H1 (cell line): Measurements from ENCODE around the gene AOPEP. TPM values are rescaled to one million over a fixed set of nuclear protein-coding genes. Genes with fewer than 3 reads are reported as not detected.

Source experiments
- CHD7 ChIP-seq: fragments of 300-600 bp; sonication (generic); IDR thresholded peaks from 2 replicates; pipeline ENCODE4 v1.7.1; 2012; ENCODE audit warnings: low read length, moderate library complexity, mild to moderate bottlenecking, inconsistent platforms; ENCODE audit not compliant: insufficient replicate concordance
- CTCF ChIP-seq, 3 experiments: IDR thresholded peaks; 1 replicate in 2 of 3; 2 replicates in 1 of 3; pipeline versions ENCODE4 v1.5.1 to v1.6.1; 2011; ENCODE audit warnings: low read length in 3 of 3, mild to moderate bottlenecking in 3 of 3, inconsistent platforms in 2 of 3, low read depth in 1 of 3, moderate library complexity in 1 of 3; ENCODE audit not compliant: insufficient read depth in 1 of 3; ENCODE audit errors: control extremely low read depth in 1 of 3
- E2F6 ChIP-seq: IDR thresholded peaks from 2 replicates; pipeline ENCODE4 v1.6.1; 2012; ENCODE audit warnings: inconsistent platforms
- PHF8 ChIP-seq: fragments of 200-600 bp; sonication (generic); conservative IDR thresholded peaks from 2 replicates; pipeline ENCODE4 v1.7.1; 2012; ENCODE audit warnings: low read depth, mild to moderate bottlenecking, inconsistent platforms, low read length, moderate library complexity
- SIN3A ChIP-seq, 2 experiments: IDR thresholded peaks in 1 of 2; conservative IDR thresholded peaks in 1 of 2; 2 replicates each; pipeline ENCODE4 v1.6.1; 2011 to 2012; ENCODE audit warnings: low read length in 2 of 2, improper control_type of control experiment in 1 of 2, low read depth in 1 of 2, mild to moderate bottlenecking in 1 of 2
- polyA plus RNA-seq, 7 experiments: library from polyadenylated mRNA; depleted of rRNA in 3 of 7; stranded (reverse) in 5 of 7; unstranded in 2 of 7; fragments of >200 nt in 5 of 7; fragments of 200-250 nt in 2 of 7; gene quantifications; 1 replicate in 5 of 7; 2 replicates in 1 of 7; 4 replicates in 1 of 7; pipeline versions ENCODE4 v1.2.1 to v1.2.3, GENCODE V29; 2011 to 2013; ENCODE audit warnings: missing spikeins in 2 of 7, mixed read lengths in 2 of 7
- total RNA-seq: library from RNA; stranded (reverse); fragmentation: NEBNext Ultra II Directional; extraction: Animal tissue kit (Norgen Biotek cat#: 25700); gene quantifications from 2 replicates; pipeline ENCODE4 v1.2.1, GENCODE V29; 2021

The AOPEP gene
- total and polyA plus RNA-seq, 2 of the 8 experiments (the other 6 are each of a cell fraction or from before 2014, with no cell fraction given) = 6.1 to 14.3 TPM

GRCh38 chr9:95133325-95133705 lies 406.8 kb downstream of the AOPEP start (continued):
- TF ChIP-seq CHD7 (no peak), CTCF (IDR thresholded peaks at IDR 0.05; ENCODE audit: control extremely low read depth in 1 of 3, insufficient read depth in 1 of 3, low read depth in 1 of 3, low read length in 3 of 3) (no peak), PHF8 (no peak), SIN3A (conservative IDR thresholded peaks at IDR 0.05 in 1 of 2, IDR thresholded peaks at IDR 0.05 in 1 of 2; ENCODE audit: low read depth in 1 of 2, low read length in 2 of 2) (no peak), E2F6 (no peak)
